HG03064 (cell line): Measurements from ENCODE around the gene DYNLL1.
A peak's percentile ranks its signal among the peaks of the same experiment; 100 is the strongest.
"Not testable (repeated sequence)": the region's sequence is repeated elsewhere in the genome, so short reads cannot be mapped to it uniquely, and the experiment has no call there.

Source experiments
- ATAC-seq: cut with Tn5 transposase; IDR thresholded peaks from one replicate; pipeline ENCODE4 v1.9.1; 2021; ENCODE audit warnings: low read depth; ENCODE audit not compliant: unreplicated experiment

The DYNLL1 gene

DNA sequence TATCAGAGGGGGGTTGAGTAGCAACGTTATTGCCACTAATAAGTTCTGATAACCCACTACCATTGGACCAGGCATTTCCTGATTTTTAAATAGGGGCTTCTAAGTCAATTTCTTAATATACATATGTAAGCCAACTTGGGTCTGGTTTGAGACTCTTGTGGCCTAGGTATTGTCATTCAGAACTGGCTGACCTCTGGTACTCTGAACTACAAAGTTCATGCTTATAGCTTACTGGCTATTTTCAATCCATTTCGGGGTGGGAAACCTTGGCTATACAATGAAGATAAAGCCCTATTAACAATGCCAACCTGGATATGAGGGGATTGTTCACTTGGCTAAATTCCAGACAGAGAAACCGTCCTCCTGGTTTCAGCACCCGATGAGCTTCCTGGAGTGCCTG lies 8.7 kb downstream of the DYNLL1 start:
- no peak for ATAC-seq

GRCh38 chr12:120508537-120508936 lies 12.6 kb downstream of the DYNLL1 start:
- ATAC-seq: no peak

- ATAC-seq: no peak
These were observed 18.1 kb downstream of the DYNLL1 start for GRCh38 chr12:120514002-120514401.

GRCh38 chr12:120515496-120515895 lies 19.6 kb downstream of the DYNLL1 start:
- no peak for ATAC-seq

DNA sequence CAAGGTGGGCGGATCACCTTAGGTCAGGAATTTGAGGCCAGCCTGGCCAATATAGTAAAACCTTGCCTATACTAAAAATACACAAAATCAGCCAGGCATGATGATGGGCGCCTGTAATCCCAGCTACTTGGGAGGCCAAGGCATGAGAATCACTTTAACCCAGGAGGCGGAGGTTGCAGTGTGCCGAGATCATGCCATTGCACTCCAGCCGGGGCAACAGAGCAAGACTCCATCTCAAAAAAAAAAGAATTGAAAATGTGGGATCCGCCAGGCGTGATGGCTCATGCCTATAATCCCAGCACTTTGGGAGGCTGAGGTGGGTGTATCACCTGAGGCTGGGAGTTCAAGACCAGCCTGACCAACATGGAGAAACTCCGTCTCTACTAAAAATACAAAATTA lies 23.4 kb downstream of the DYNLL1 start:
- not testable (repeated sequence) for ATAC-seq

DNA sequence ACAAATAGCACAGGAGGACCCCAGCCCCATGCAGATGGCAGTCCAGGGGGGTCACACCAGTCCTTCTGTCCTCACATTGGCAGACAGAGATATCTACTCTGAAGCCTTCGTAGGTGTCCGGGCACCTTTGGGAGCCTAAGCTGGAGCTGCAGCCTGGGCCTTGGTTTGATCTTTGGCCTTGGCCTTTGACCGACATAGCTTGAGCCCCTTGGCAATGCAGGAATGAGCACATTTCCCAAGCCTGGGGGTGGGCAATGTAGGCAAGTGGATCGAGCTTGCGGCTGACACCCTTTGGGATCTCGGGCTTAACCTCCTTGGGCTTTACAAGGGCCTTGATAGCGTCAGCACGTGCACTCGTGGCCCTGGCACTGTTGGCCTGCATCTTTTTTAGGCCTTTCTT lies 26.7 kb downstream of the DYNLL1 start:
- ATAC-seq: no peak

DNA sequence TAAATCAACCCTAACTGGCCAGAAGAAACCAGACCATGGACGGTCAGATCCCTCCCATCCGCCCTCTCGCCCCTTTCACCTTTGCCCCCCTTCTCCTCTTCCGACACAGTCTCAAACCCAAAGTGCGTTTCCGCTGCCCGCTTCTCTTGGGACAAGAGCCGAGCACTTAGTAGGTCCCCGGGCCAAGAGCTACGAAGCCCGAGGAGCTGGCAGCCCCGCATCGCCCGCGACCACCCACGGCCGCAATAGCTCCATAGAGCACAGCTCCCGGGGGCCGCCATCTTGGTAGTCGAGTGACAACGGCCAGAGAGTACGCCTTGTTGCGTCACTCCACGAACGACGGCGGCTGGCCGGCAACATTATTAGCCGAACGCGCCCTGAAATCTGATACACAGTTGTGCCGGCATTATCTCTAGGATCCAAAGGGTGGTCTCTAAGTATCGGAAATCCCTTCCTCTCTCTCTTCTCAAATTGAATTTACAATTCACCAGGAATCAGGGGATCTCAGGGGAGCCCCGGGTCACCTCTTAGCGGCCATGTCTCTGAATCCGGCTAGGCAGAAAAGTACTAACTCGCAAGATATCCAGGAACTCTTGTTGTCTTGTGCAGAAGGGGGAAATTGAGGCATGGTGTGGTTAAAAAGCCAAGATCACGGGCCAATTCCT lies 33.1 kb downstream of the DYNLL1 start, which contains the start of gene COQ5:
TSS of gene COQ5 (minus strand) at position 298 of the 665 bp plus-strand sequence. CDS start at position 281, 17 bp downstream.
- peak; percentile 52 for ATAC-seq

GRCh38 chr12:120529641-120530417 lies 33.9 kb downstream of the DYNLL1 start:
- ATAC-seq: no peak

DNA sequence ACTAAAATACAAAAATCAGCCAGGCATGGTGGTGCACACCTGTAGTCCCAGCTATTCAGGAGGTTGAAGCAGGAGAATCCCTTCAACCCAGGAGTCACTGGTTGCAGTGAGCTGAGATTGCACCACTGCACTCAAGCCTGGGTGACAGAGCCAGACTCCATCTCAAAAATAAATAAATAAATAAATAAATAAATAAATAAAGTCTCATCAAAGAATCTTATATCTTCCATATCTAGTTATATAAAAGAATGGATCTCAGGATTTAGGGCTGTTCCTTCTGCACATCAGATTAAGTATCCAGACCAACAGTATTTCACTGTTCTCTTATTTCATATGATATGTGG lies 34.5 kb downstream of the DYNLL1 start:
- not testable (repeated sequence) for ATAC-seq

- no peak for ATAC-seq
These were observed 36.9 kb downstream of the DYNLL1 start for GRCh38 chr12:120532701-120533238.

GRCh38 chr12:120534203-120534702 lies 38.3 kb downstream of the DYNLL1 start, which contains the start of gene RNF10:
RNF10 (plus strand) TSS chr12:120534356; CDS start chr12:120534812, 456 bp downstream.
- peak; percentile 55 for ATAC-seq

DNA sequence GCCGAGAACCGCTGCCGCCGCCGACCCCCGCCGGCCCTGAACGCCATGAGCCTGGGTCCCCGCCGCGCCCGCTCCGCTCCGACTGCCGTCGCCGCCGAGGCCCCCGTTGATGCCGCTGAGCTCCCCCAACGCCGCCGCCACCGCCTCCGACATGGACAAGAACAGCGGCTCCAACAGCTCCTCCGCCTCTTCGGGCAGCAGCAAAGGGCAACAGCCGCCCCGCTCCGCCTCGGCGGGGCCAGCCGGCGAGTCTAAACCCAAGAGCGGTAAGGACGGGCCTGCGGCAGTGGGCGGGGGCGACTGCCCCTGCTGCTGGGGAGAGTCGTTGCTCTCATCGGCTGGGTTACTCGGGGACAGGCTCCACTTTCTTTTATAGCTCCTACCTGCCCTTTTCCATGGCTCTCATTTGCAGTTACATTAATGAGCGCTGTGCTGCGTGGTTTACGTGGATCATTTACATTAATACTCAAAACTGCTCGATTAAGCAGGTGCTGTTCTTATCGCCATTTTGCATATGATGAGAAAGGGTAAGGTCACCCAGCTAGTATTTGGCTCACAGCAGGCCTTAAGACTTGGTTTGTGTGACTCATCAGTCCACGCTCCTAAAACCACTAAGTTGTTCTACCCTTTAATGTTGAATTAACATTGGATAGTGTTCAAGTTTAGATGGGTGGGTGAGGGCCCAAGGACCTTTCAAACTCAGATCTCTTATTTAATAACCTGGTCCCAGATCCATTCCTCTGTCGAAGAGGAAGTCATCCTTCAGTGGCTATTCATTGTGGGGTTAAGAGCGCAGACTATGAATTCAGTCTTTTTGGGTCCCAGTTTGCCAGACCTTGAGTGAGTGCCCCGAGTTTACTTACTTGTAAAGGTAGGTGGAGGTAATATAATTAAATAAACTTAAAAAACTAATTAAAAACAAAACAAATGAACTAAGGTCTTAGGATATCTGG lies 39.1 kb downstream of the DYNLL1 start:
- peak; percentile 18 for ATAC-seq

GRCh38 chr12:120536064-120536791 lies 40.3 kb downstream of the DYNLL1 start:
- no peak for ATAC-seq

DNA sequence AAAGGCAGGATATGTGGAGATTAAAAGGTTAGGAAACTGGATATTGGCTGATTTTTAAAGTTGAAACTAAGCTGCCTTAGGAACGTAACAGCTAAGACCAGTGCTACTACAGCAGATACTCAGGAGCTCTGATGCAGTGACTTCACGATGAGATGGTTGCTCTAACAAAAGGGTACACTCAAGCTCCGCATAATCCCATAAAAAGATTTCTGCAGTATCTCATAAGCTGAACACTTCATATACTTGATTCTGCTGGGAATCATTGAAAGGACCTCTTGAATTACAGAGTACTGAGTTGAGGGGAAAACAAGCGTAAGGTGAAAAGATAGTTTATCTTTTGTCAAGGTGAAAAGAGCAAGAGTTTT lies 41.9 kb downstream of the DYNLL1 start:
- ATAC-seq: no peak

DNA sequence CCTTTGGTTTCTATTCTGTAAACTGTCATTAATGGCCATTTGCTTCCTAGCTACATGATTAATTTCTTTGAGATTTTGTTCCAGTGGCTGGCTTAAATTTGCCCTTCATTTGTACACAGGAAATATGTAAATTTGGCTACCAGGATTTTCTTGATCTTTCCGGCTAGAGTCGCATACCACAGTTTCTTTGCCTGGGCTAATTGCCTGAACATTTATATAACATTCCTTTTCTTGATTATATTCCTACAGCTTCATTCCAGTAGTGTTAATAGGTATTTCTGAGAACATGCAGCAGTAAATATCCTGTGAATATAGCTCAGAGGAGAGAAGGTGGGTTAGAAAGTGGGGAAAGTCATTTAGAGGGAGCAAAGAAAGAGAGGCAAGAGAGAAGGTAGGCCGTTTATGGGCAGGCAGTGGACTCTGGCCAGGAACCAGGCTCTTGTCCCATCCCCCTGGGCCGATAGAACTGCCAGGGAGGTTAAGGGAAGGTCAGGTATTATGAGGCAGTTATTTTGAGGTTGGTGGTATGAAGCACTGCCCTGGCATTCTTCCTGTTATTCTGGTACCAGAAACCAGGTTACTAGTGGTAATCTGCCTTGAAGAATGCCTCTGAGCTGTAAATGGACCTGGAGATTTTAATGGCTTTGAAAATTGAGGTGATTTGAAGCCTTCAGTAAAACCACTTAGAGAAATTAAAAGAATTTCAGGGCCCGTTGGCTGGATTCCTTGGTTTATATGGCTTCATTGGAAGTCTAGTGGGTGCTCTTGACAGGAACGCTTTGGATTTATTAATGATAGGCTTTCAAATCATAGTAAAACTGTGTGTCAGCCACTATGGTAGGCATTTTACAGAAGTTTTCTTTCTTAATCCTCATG lies 42.6 kb downstream of the DYNLL1 start:
- ATAC-seq: no peak

- ATAC-seq: no peak
These were observed 43.4 kb downstream of the DYNLL1 start for GRCh38 chr12:120539303-120539702.

DNA sequence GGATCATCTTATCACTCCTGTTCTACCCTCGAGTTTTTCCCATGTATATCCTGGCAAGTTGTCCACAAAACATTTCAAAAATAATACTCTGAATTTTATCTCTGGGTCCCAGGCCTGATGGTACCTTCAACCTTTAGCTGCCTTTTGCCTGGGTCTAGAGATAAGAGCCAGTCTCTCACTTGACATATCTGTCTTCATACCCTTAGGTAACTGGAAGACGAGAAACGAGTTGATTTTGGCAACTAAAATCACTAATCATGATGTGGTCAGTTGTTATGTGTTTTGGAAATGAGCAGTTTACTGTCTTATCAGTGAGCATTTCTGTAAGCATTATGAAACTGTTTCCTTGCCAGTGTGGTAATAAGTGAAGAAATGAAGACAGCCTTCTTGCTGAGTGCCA lies 44.5 kb downstream of the DYNLL1 start:
- no peak for ATAC-seq

DNA sequence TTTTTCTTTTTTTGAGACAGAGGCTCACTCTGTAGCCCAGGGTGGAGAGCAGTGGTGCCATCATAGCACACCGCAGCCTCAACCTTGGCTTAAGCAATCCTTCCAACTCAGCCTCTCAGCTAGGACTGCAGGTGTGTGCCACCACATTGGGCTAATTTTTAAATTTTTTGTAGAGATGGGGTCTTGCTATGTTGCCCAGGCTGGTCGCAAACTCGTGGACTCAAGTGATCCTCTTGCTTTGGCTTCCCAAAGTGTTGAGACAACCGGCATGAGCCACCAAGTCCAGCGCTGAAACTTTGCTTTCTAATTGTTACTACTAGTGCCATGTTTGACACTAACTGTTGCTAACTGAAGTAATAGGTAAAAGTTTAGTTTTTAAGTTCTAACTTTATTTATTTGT lies 46.3 kb downstream of the DYNLL1 start:
- no peak for ATAC-seq

- no peak for ATAC-seq
These were observed 48.8 kb downstream of the DYNLL1 start for GRCh38 chr12:120544691-120545090.
